ENCODE results near the gene GAPDHS.

Gene GAPDHS

GRCh38 chr19:35513628-35514281, 19.5 kb upstream of the GAPDHS start, which contains the start of gene DMKN:
DMKN (minus strand) TSS chr19:35513649; CDS start chr19:35513475, 174 bp downstream.
- peaks cover 13% of the 10 kb centered on the region for H3K27me3 ChIP-seq (ENCODE audit: control insufficient read depth, insufficient read depth, low read length)

DNA sequence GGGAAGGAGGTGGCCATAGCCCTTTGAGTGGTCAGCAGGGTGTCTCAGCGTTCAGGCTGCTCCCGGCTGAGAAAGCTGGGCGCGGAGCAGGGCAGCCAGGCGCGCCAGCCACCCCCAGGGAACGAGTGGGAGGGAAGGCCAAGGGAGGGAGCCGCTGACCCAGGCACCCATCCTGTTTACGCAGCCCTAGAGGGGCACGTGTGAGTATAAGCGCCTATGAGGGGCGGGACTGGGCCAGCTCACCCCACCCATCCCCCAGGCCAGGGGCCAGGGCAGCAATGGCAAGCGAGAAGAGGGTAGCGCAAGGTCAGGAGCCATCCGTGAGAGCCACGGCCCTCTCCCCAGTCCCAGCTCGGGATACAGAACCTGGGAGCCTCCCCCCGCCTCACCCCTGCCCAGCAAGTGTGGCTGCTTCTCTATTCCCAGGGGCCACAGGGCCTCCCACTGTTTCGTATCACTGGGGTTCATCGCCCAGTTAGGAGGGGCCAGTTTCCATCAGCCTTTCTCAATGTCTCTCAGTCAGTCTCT, 18.9 kb upstream of the GAPDHS start:
- H3K4me3 ChIP-seq (ENCODE audit: low read length): no peak overlapping the region
- H3K9ac ChIP-seq (ENCODE audit: low read length): no peak overlapping the region
- no peaks in the 10 kb centered on the region for H3K36me3 ChIP-seq (ENCODE audit: control insufficient read depth, insufficient read depth, low read length)
- H3K27ac ChIP-seq (ENCODE audit: low read depth, low read length): no peak overlapping the region
- no peaks in the 10 kb centered on the region for H3K4me1 ChIP-seq (ENCODE audit: control insufficient read depth, insufficient read depth, low read length)
- peaks cover 13% of the 10 kb centered on the region for H3K27me3 ChIP-seq (ENCODE audit: control insufficient read depth, insufficient read depth, low read length)

More at GRCh38 chr19:35513628-35514281, 19.5 kb upstream of the GAPDHS start, which contains the start of gene DMKN:
- Histone ChIP-seq H3K27ac (ENCODE audit: low read depth, low read length) (no peak within 1 kb of the TSS), H3K9ac (ENCODE audit: low read length) (no peak within 1 kb of the TSS), H3K36me3 (ENCODE audit: control insufficient read depth, insufficient read depth, low read length) (no peaks in the 10 kb centered on the region), H3K4me3 (ENCODE audit: low read length) (no peak within 1 kb of the TSS), H3K4me1 (ENCODE audit: control insufficient read depth, insufficient read depth, low read length) (no peaks in the 10 kb centered on the region)

- H3K4me1 ChIP-seq (ENCODE audit: control insufficient read depth, insufficient read depth, low read length): no peaks in the 10 kb centered on the region
- no peak overlapping the region for H3K27ac ChIP-seq (ENCODE audit: low read depth, low read length)
- no peak overlapping the region for H3K9ac ChIP-seq (ENCODE audit: low read length)
- H3K4me3 ChIP-seq (ENCODE audit: low read length): no peak overlapping the region
- no peaks in the 10 kb centered on the region for H3K36me3 ChIP-seq (ENCODE audit: control insufficient read depth, insufficient read depth, low read length)
- peaks cover 3% of the 10 kb centered on the region for H3K27me3 ChIP-seq (ENCODE audit: control insufficient read depth, insufficient read depth, low read length)
These were observed 16.9 kb upstream of the GAPDHS start for GRCh38 chr19:35516310-35516709.

DNA sequence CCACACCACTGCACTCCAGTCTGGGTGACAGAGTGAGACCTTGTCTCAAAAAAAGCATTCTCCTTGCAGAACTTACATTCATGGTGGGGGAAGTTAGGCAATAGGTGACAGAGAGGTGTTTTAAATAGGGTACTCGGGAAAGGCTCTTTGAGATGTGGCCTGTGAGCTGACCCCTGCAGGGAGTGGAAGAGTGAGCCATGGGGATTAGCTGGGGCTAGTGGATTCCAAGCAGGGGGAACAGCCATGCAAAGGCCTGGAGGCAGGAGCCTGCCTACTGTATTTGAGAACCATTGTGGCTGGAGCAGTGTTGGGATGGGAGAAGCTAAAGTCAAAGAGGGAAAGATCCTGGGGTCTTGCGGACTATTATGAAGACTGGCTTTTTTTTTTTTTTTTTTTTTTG, 15.9 kb upstream of the GAPDHS start:
- H3K36me3 ChIP-seq (ENCODE audit: control insufficient read depth, insufficient read depth, low read length): no peaks in the 10 kb centered on the region
- no peak overlapping the region for H3K9ac ChIP-seq (ENCODE audit: low read length)
- no peak overlapping the region for H3K4me3 ChIP-seq (ENCODE audit: low read length)
- no peaks in the 10 kb centered on the region for H3K4me1 ChIP-seq (ENCODE audit: control insufficient read depth, insufficient read depth, low read length)
- H3K27ac ChIP-seq (ENCODE audit: low read depth, low read length): no peak overlapping the region
- peaks cover 3% of the 10 kb centered on the region for H3K27me3 ChIP-seq (ENCODE audit: control insufficient read depth, insufficient read depth, low read length)

DNA sequence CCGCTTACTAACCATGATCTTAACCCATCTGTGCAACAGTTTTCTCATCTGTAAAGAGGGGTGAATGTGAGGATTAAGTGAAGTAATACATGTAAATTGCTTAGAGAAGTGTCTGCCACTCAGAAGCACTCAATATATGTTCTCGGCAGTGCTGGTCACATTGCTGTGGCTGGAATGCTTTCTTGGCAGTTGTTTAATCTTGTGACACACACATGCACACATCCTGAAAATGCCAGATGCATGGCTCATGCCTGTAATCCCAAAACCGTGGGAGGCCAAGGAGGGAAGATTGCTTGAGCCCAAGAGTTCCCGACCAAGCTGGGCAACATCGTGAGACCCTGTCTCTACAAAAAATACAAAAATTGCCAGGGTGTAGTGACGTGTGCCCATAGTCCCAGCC, 14.9 kb upstream of the GAPDHS start:
- Histone ChIP-seq H3K4me3 (ENCODE audit: low read length) (no peak overlapping the region), H3K9ac (ENCODE audit: low read length) (no peak overlapping the region), H3K27me3 (ENCODE audit: control insufficient read depth, insufficient read depth, low read length) (no peaks in the 10 kb centered on the region), H3K36me3 (ENCODE audit: control insufficient read depth, insufficient read depth, low read length) (no peaks in the 10 kb centered on the region), H3K27ac (ENCODE audit: low read depth, low read length) (no peak overlapping the region), H3K4me1 (ENCODE audit: control insufficient read depth, insufficient read depth, low read length) (no peaks in the 10 kb centered on the region)

GRCh38 chr19:35519291-35519690, 14.0 kb upstream of the GAPDHS start:
- Histone ChIP-seq H3K27ac (ENCODE audit: low read depth, low read length) (no peak overlapping the region), H3K4me1 (ENCODE audit: control insufficient read depth, insufficient read depth, low read length) (no peaks in the 10 kb centered on the region), H3K27me3 (ENCODE audit: control insufficient read depth, insufficient read depth, low read length) (peaks cover 3% of the 10 kb centered on the region), H3K9ac (ENCODE audit: low read length) (no peak overlapping the region), H3K36me3 (ENCODE audit: control insufficient read depth, insufficient read depth, low read length) (no peaks in the 10 kb centered on the region), H3K4me3 (ENCODE audit: low read length) (no peak overlapping the region)

- Histone ChIP-seq H3K27me3 (ENCODE audit: control insufficient read depth, insufficient read depth, low read length) (peaks cover 3% of the 10 kb centered on the region), H3K4me1 (ENCODE audit: control insufficient read depth, insufficient read depth, low read length) (no peaks in the 10 kb centered on the region), H3K4me3 (ENCODE audit: low read length) (no peak overlapping the region), H3K27ac (ENCODE audit: low read depth, low read length) (no peak overlapping the region), H3K9ac (ENCODE audit: low read length) (no peak overlapping the region), H3K36me3 (ENCODE audit: control insufficient read depth, insufficient read depth, low read length) (no peaks in the 10 kb centered on the region)
These were observed 12.0 kb upstream of the GAPDHS start for GRCh38 chr19:35521124-35521743.

DNA sequence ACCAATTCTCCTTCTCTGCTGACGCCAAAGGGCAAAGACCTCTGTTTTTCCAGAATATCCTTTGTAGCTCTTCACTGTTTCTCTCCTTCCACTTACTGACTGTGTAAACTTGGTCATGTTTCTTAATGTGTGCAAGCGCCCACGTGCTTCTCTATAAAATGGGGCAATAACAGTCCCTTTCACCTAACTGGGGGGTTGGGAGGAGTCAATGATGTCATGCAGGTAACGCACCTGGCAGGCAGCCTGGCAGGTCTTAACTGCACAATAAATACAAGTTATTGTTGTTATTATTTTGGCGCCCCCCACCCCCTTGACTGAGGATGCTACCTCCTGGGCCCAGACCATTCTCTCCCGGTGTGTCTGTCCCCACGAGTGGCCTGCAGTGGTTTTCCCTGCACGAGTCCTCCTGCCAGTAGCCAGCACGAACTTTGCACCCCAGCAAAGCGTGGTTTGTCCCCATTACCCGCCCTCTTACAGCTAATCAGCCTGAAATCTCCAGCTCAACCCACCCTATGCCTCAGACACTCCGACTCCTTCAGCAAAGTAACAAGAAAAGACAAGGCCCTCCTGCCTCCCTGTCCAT, 10.4 kb upstream of the GAPDHS start:
- Histone ChIP-seq H3K9ac (ENCODE audit: low read length) (no peak overlapping the region), H3K27ac (ENCODE audit: low read depth, low read length) (no peak overlapping the region), H3K4me1 (ENCODE audit: control insufficient read depth, insufficient read depth, low read length) (no peaks in the 10 kb centered on the region), H3K4me3 (ENCODE audit: low read length) (no peak overlapping the region), H3K36me3 (ENCODE audit: control insufficient read depth, insufficient read depth, low read length) (no peaks in the 10 kb centered on the region), H3K27me3 (ENCODE audit: control insufficient read depth, insufficient read depth, low read length) (peaks cover 3% of the 10 kb centered on the region)

- Histone ChIP-seq H3K4me3 (ENCODE audit: low read length) (no peak overlapping the region), H3K4me1 (ENCODE audit: control insufficient read depth, insufficient read depth, low read length) (no peaks in the 10 kb centered on the region), H3K36me3 (ENCODE audit: control insufficient read depth, insufficient read depth, low read length) (no peaks in the 10 kb centered on the region), H3K9ac (ENCODE audit: low read length) (no peak overlapping the region), H3K27me3 (ENCODE audit: control insufficient read depth, insufficient read depth, low read length) (peaks cover 3% of the 10 kb centered on the region), H3K27ac (ENCODE audit: low read depth, low read length) (no peak overlapping the region)
These were observed 8.9 kb upstream of the GAPDHS start for GRCh38 chr19:35524181-35524837.

DNA sequence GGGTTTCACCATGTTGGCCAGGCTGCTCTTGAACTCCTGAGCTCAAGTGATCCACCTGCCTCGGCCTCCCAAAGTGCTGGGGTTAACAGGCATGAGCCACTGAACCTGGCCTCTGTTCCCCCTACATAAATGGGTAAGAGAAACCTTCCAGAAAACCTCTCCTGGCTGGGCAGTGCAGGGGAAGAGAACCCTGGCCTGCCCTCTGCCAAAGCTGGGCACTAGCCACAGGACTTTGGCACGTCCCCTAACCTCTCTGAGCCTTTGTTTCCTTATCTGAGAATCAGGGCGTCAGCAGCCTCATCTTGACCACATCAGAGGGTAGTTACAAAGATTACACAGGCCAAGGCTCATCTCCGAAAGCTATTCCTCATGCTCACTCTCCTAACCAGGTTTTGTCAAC, 7.4 kb upstream of the GAPDHS start:
- Histone ChIP-seq H3K4me3 (ENCODE audit: low read length) (no peak overlapping the region), H3K9ac (ENCODE audit: low read length) (no peak overlapping the region), H3K36me3 (ENCODE audit: control insufficient read depth, insufficient read depth, low read length) (no peaks in the 10 kb centered on the region), H3K27me3 (ENCODE audit: control insufficient read depth, insufficient read depth, low read length) (peaks cover 3% of the 10 kb centered on the region), H3K4me1 (ENCODE audit: control insufficient read depth, insufficient read depth, low read length) (no peaks in the 10 kb centered on the region), H3K27ac (ENCODE audit: low read depth, low read length) (no peak overlapping the region)

- Histone ChIP-seq H3K27me3 (ENCODE audit: control insufficient read depth, insufficient read depth, low read length) (peaks cover 8% of the 10 kb centered on the region), H3K9ac (ENCODE audit: low read length) (no peak within 1 kb of the TSS), H3K4me1 (ENCODE audit: control insufficient read depth, insufficient read depth, low read length) (no peaks in the 10 kb centered on the region), H3K27ac (ENCODE audit: low read depth, low read length) (no peak within 1 kb of the TSS), H3K4me3 (ENCODE audit: low read length) (no peak within 1 kb of the TSS), H3K36me3 (ENCODE audit: control insufficient read depth, insufficient read depth, low read length) (no peaks in the 10 kb centered on the region)
These were observed 4.8 kb upstream of the GAPDHS start, which contains the start of gene SBSN for GRCh38 chr19:35528218-35529038. SBSN (minus strand) TSS chr19:35528311; CDS start chr19:35528281, 30 bp downstream.
